HCT116 (cell line): ENCODE measurements around the gene GDPD5. TPM values are rescaled to one million over a fixed set of nuclear protein-coding genes. Genes with fewer than 3 reads are reported as not detected.
A peak's percentile ranks its signal among the peaks of the same experiment; 100 is the strongest.

ENCODE experiments used
- ATAC-seq: fragments of 200-7000 bp; cut with Tn5 transposase; 2 replicates; pipeline ENCODE4 v1.9.1; 2020; ENCODE audit warnings: mild to moderate bottlenecking, moderate library complexity
- BruUV-seq: library from RNA; stranded (reverse); fragments of 400-500 nt; replicated peaks from 2 replicates; lab custom pipeline; 2021; lab: Mats Ljungman, UMichigan
- CTCF ChIA-PET: fragments of 300-600 bp; sonication (Branson Sonifier 250); formaldehyde crosslinking; loops from one replicate; lab custom pipeline; 2021; ENCODE audit warnings: antibody characterized with exemption; lab: Charles Lee
- POLR2A ChIA-PET: fragments of 300-600, 350-600 bp; sonication (Branson Sonifier 250); formaldehyde crosslinking; loops from one replicate; lab custom pipeline; 2021; ENCODE audit warnings: antibody characterized with exemption; lab: Charles Lee
- RAD21 ChIA-PET, 2 experiments: fragments of 300-600 bp; sonication (Branson Sonifier 250); formaldehyde crosslinking; loops; one replicate each; lab custom pipeline; 2023; ENCODE audit warnings: low total read pairs in 2 of 2; ENCODE audit not compliant: uncharacterized antibody in 2 of 2, unreplicated experiment in 2 of 2, low non-redundant PET in 1 of 2; lab: Charles Lee
- DNase-seq: peaks from one replicate; pipeline ENCODE4 v3.0.0-alpha.2; 2010; ENCODE audit warnings: low read depth, low spot score
- H2AFZ ChIP-seq: fragments of 200-600 bp; shearing (Covaris generic), sonication (generic); 2 replicates; pipeline ENCODE4 v1.6.1; 2017; ENCODE audit warnings: low read depth, mixed run types, mixed read lengths, antibody characterized with exemption, low read length; ENCODE audit not compliant: poor library complexity, severe bottlenecking
- H3K27ac ChIP-seq: 2 replicates; pipeline ENCODE4 v1.5.1; 2012; ENCODE audit warnings: low read depth, low read length
- H3K27me3 ChIP-seq: fragments of 200-600 bp; sonication (generic); 2 replicates; pipeline ENCODE4 v1.6.1; 2016; ENCODE audit warnings: mixed run types, low read length, mixed read lengths; ENCODE audit not compliant: insufficient read depth
- H3K36me3 ChIP-seq, 2 experiments: fragments of 200-500 bp in 1 of 2; fragments of 200-600 bp in 1 of 2; sonication (Bioruptor generic) in 1 of 2; sonication (generic) in 1 of 2; 2 replicates each; pipeline versions ENCODE4 v1.5.1 to v1.6.1; 2014 to 2016; ENCODE audit warnings: low read length in 2 of 2, inconsistent platforms in 1 of 2, mixed read lengths in 1 of 2, mixed run types in 1 of 2; ENCODE audit not compliant: insufficient read depth in 2 of 2, control insufficient read depth in 1 of 2
- H3K4me1 ChIP-seq, 2 experiments: fragments of 200-600 bp in 1 of 2; sonication (generic) in 1 of 2; 2 replicates each; pipeline versions ENCODE4 v1.5.1 to v1.6.1; 2012 to 2017; ENCODE audit warnings: low read length in 2 of 2, inconsistent platforms in 1 of 2, mild to moderate bottlenecking in 1 of 2, mixed read lengths in 1 of 2, mixed run types in 1 of 2, moderate library complexity in 1 of 2; ENCODE audit not compliant: insufficient read depth in 2 of 2, control insufficient read depth in 1 of 2
- H3K4me2 ChIP-seq: fragments of 200-600 bp; sonication (generic); 2 replicates; pipeline ENCODE4 v1.6.1; 2017; ENCODE audit warnings: mixed run types, low read length, mixed read lengths
- H3K4me3 ChIP-seq, 2 experiments: fragments of 200-600 bp in 1 of 2; sonication (generic) in 1 of 2; replicated peaks in 1 of 2; 2 replicates each; pipeline ENCODE4 v1.5.1; 2011 to 2016; ENCODE audit warnings: low read length in 2 of 2, control low read depth in 1 of 2, low read depth in 1 of 2, mild to moderate bottlenecking in 1 of 2, mixed read lengths in 1 of 2, mixed run types in 1 of 2
- H3K79me2 ChIP-seq: fragments of 200-600 bp; sonication (generic); 2 replicates; pipeline ENCODE4 v1.6.1; 2017; ENCODE audit warnings: mild to moderate bottlenecking, mixed run types, low read length, moderate library complexity, mixed read lengths; ENCODE audit not compliant: insufficient read depth
- H3K9ac ChIP-seq: fragments of 200-600 bp; sonication (generic); 2 replicates; pipeline ENCODE4 v1.6.1; 2016; ENCODE audit warnings: low read length, mixed read lengths
- H3K9me2 ChIP-seq: fragments of 200-600 bp; sonication (generic), shearing (Covaris generic); 2 replicates; pipeline ENCODE4 v1.6.1; 2017; ENCODE audit warnings: mixed run types, mild to moderate bottlenecking, moderate library complexity; ENCODE audit not compliant: insufficient read depth
- H3K9me3 ChIP-seq, 2 experiments: fragments of 200-500 bp in 1 of 2; fragments of 200-600 bp in 1 of 2; sonication (Bioruptor generic) in 1 of 2; sonication (generic) in 1 of 2; 2 replicates each; pipeline ENCODE4 v1.6.1; 2014 to 2017; ENCODE audit warnings: low read length in 2 of 2, mixed read lengths in 2 of 2, inconsistent platforms in 1 of 2, low read depth in 1 of 2, mild to moderate bottlenecking in 1 of 2, mixed run types in 1 of 2, moderate library complexity in 1 of 2; ENCODE audit not compliant: control insufficient read depth in 1 of 2, insufficient read depth in 1 of 2
- H4K20me1 ChIP-seq: fragments of 200-600 bp; sonication (generic), shearing (Covaris generic); 2 replicates; pipeline ENCODE4 v1.6.1; 2017; ENCODE audit warnings: mixed run types, mild to moderate bottlenecking, moderate library complexity; ENCODE audit not compliant: insufficient read depth
- CEBPB ChIP-seq: IDR thresholded peaks from 2 replicates; pipeline ENCODE4 v1.6.1; 2012; ENCODE audit warnings: low read depth
- EZH2 ChIP-seq: fragments of 200-600 bp; sonication (generic); IDR thresholded peaks from 2 replicates; pipeline ENCODE4 v1.6.1; 2017; ENCODE audit warnings: antibody characterized with exemption, mixed run types
- EZH2phosphoT487 ChIP-seq: fragments of 200-600 bp; IDR thresholded peaks from 2 replicates; pipeline ENCODE4 v1.6.1; 2018; ENCODE audit warnings: antibody characterized with exemption, borderline replicate concordance
- FOSL1 ChIP-seq: IDR thresholded peaks from 2 replicates; pipeline ENCODE4 v1.6.1; 2012; ENCODE audit warnings: low read depth
- JUND ChIP-seq: IDR thresholded peaks from 2 replicates; pipeline ENCODE4 v1.6.1; 2012
- POLR2A ChIP-seq: IDR thresholded peaks from 2 replicates; pipeline ENCODE4 v1.7.0; 2011; ENCODE audit warnings: borderline replicate concordance; ENCODE audit not compliant: insufficient read depth, insufficient read length; ENCODE audit errors: extremely low read depth
- RAD21 ChIP-seq: IDR thresholded peaks from 2 replicates; pipeline ENCODE4 v1.6.1; 2012; ENCODE audit warnings: low read depth, mild to moderate bottlenecking
- SIN3A ChIP-seq: IDR thresholded peaks from 2 replicates; pipeline ENCODE4 v1.6.1; 2012; ENCODE audit warnings: low read depth
- YY1 ChIP-seq: IDR thresholded peaks from 2 replicates; pipeline ENCODE4 v1.6.1; 2011; ENCODE audit warnings: low read length, low read depth, moderate library complexity, mild to moderate bottlenecking; ENCODE audit not compliant: insufficient replicate concordance; ENCODE audit errors: extremely low read depth
- ZFX ChIP-seq: fragments of 450-650 bp; IDR thresholded peaks from 2 replicates; pipeline ENCODE4 v1.6.1; 2017
- ZNF274 ChIP-seq: fragments of 200-500 bp; sonication (Bioruptor generic); IDR thresholded peaks from 2 replicates; pipeline ENCODE4 v1.6.1; 2014; ENCODE audit warnings: mild to moderate bottlenecking, low read depth, low read length, inconsistent platforms
- intact Hi-C: fragments of 100-400 bp; cut with micrococcal nuclease; formaldehyde crosslinking; loops from 2 replicates; pipeline ENCODE4 v1.10.0; 2022
- total RNA-seq: library from RNA; stranded (reverse); gene quantifications from one replicate; pipeline ENCODE4 v1.2.1, GENCODE V29; 2021; ENCODE audit not compliant: unreplicated experiment
- TF ChIP-seq, protein P1 (sequence below), 3 experiments: fragments of 200-600 bp in 1 of 3; sonication (generic) in 1 of 3; IDR thresholded peaks in 2 of 3; conservative IDR thresholded peaks in 1 of 3; 2 replicates each; pipeline ENCODE4 v1.5.1; 2012 to 2017; ENCODE audit warnings: low read depth in 2 of 3, low read length in 2 of 3, antibody characterized with exemption in 1 of 3, borderline replicate concordance in 1 of 3, control low read depth in 1 of 3, mild to moderate bottlenecking in 1 of 3, mixed read lengths in 1 of 3, mixed run types in 1 of 3, moderate library complexity in 1 of 3; ENCODE audit not compliant: insufficient read depth in 1 of 3
- TF ChIP-seq, protein P2 (sequence below): IDR thresholded peaks from 2 replicates; pipeline ENCODE4 v1.6.1; 2012

Gene GDPD5
- total RNA-seq, 1 experiment from 2014 or later: 27.5 TPM

DNA sequence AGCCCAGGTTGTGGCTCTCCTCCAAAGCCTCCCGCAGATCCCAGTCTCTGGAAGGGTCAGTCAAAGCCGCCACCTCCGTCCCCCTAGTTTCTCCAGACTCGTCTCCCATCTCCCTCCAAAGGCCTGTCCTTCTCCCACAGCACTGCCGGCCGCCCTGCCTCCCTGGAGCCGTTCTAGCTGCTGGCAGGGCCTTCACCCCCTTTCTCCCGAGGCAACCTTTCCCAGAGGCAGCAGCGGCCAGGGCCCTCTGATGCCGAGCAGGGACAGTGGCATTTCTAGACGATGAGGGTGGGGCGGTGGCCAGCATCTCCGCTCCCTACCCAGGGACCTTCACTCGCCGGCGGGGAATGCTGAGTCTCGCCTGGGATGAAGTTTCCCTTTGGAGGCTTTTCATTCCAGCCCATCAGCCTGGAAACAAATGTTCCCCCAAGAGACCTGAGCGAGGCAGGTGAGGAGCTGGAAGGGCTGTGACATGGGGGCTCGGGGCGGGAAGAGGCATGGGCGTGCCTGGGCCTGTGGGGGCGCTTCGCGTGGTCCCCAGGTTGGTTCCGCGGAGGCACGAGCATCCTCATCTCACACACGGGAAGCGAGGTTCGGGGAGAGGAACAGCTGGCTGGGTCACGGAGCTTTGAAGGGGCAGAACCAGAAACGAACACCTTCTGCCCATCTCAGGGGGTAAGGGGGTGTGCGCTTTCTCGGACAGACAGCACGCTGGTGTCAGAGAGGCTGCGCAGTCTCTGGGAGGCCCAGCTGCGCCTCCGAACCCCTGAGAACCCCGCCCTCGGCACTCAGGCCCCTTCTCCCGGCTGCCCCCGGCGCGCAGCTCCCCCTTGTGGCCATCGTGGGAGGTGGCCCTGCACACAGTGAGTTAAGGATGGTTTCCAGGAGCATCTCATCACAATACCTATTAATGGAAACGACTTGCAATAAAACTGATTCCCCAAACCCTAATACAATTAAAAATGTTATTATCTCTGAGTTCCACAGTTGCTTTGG lies 74.6 kb downstream of the GDPD5 start:
- no peak for DNase-seq
- H3K79me2 ChIP-seq: no peaks in the 10 kb centered on the region
- H3K4me2 ChIP-seq: no peak overlapping the region
- TF ChIP-seq, protein P1, sequence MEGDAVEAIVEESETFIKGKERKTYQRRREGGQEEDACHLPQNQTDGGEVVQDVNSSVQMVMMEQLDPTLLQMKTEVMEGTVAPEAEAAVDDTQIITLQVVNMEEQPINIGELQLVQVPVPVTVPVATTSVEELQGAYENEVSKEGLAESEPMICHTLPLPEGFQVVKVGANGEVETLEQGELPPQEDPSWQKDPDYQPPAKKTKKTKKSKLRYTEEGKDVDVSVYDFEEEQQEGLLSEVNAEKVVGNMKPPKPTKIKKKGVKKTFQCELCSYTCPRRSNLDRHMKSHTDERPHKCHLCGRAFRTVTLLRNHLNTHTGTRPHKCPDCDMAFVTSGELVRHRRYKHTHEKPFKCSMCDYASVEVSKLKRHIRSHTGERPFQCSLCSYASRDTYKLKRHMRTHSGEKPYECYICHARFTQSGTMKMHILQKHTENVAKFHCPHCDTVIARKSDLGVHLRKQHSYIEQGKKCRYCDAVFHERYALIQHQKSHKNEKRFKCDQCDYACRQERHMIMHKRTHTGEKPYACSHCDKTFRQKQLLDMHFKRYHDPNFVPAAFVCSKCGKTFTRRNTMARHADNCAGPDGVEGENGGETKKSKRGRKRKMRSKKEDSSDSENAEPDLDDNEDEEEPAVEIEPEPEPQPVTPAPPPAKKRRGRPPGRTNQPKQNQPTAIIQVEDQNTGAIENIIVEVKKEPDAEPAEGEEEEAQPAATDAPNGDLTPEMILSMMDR (IDR thresholded peaks at IDR 0.05 in 2 of 3, conservative IDR thresholded peaks at IDR 0.05 in 1 of 3; ENCODE audit: borderline replicate concordance in 1 of 3, insufficient read depth in 1 of 3, low read depth in 2 of 3, low read length in 2 of 3): peak; percentile 38 to 83 (median 81); a peak in 5 of 6 replicates
- TF ChIP-seq POLR2A: no peak
- no peak for TF ChIP-seq JUND
- TF ChIP-seq CEBPB: no peak
- no peak for TF ChIP-seq ZFX
- TF ChIP-seq RAD21: peak; percentile 43
- no peak for TF ChIP-seq FOSL1
- no peak for TF ChIP-seq YY1
- no peak for TF ChIP-seq EZH2phosphoT487
- TF ChIP-seq, protein P2, sequence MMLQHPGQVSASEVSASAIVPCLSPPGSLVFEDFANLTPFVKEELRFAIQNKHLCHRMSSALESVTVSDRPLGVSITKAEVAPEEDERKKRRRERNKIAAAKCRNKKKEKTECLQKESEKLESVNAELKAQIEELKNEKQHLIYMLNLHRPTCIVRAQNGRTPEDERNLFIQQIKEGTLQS: no peak
- no peak for TF ChIP-seq EZH2
- no peak for TF ChIP-seq ZNF274
- no peak for TF ChIP-seq SIN3A
- TF ChIP-seq, all 23 proteins: peak for 2
- no peaks in the 10 kb centered on the region; a peak in 1 of 4 replicates for H3K36me3 ChIP-seq
- no peak overlapping the region for H3K27ac ChIP-seq
- ChIA-PET CTCF (interaction anchor here (0.7 to 1.2 kb wide), 4 partner anchors 18 to 103 kb away, joined by 3 to 4 read pairs (median 4); no protein-coding TSS in a partner anchor), RAD21 (no interaction called here), POLR2A (no interaction called here)
- BruUV-seq: no TSS peak
- H3K9me2 ChIP-seq: no peaks in the 10 kb centered on the region
- no peaks in the 10 kb centered on the region for H3K9me3 ChIP-seq
- no peaks in the 10 kb centered on the region for H4K20me1 ChIP-seq
- H3K9ac ChIP-seq: no peak overlapping the region
- peak; percentile 77 for ATAC-seq
- H3K4me3 ChIP-seq: no peak overlapping the region
- intact Hi-C loops: no loop called here
- H2AFZ ChIP-seq: no peak overlapping the region
- H3K4me1 ChIP-seq: no peaks in the 10 kb centered on the region
- no peaks in the 10 kb centered on the region for H3K27me3 ChIP-seq
